ENCODE measurements around the gene TMCO5A. TPM values are rescaled to one million over a fixed set of nuclear protein-coding genes. Genes with fewer than 3 reads are reported as not detected.

The TMCO5A gene
- not detected for total RNA-seq

DNA sequence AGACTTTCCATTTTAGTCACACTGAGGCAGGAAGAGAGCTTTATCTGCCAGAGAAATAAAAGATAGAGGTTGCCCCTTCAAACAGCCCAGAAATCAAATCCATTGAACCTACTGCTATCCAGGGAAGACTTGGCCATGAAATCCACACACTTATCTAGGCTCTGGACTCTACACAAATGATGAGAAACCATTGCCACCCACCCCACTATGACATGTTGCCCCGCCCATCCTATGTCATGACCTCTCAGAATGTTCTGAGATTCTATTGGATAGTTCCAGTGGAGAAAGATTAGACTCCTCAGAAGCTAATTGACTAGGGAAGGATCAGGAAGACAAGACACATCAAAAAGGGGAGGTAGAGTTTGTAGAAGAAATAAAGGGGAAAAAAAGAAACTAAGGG is at the start of gene TMCO5A:
TMCO5A (plus strand) TSS at position 301 of the 400 bp plus-strand sequence. CDS start 1,684 bp downstream, outside the sequence.
- no peak for DNase-seq (ENCODE audit: low spot score)
- ATAC-seq = no peak
- intact Hi-C loops (cut with DNase I) = no loop called here

- ATAC-seq (no peak), DNase-seq (ENCODE audit: low spot score) (no peak)
- intact Hi-C loops (cut with DNase I) = no loop called here
These were observed 48.8 kb upstream of the TMCO5A start for GRCh38 chr15:37885651-37886050.

- intact Hi-C loops (cut with DNase I) = no loop called here
- ATAC-seq (no peak), DNase-seq (ENCODE audit: low spot score) (no peak)
These were observed 46.1 kb upstream of the TMCO5A start for GRCh38 chr15:37888356-37888755.

DNA sequence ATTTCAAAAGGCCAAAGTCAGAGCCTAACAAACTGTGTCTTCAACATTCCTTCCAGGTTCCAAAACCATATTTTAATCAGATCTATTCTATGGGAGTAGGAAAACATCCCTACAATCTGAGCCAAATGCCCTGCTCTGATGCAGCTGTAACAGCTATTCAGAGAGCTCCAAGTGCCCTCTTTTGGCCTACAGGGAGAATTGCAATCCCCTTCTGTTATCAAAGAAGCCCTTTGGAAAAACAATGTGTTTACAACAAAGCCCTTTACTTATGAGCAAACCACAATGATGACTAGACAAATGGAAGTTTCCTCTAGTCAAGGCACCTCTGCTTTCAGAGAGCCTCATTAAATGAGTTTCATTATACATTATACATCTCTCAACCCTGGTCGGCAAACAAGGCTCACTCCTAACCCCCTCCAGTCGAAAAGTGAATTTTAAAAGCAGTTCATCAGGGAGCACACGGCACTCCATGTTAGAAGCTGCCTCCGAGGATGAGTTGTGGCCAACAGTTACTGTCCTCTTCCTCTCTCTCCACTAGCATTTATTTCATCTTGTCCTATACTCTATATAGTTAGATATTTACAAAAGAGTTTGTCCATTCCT is 42.6 kb upstream of the TMCO5A start:
- DNase-seq (ENCODE audit: low spot score) = no peak
- ATAC-seq = peak; percentile 57
- intact Hi-C loops (cut with DNase I) = no loop called here

DNA sequence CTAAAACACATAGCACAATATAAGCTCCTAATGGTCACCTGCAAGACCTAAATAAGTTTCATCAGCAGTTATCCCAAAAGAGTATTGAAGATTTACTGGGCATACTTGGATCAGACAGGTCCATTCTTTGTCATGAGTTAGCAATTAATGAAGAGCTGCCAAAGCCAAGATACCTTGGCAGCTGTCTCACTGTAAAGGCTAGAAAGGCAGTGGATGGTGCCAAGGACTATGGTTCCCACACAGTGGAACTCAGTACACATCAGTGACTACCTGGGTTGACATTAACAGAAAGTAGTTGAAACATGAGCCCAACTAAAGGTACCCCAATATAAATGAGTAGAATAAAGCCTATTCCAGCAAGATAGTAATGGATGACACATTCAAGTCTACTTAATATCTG is 41.1 kb upstream of the TMCO5A start:
- no peak for ATAC-seq
- intact Hi-C loops (cut with DNase I) = no loop called here

GRCh38 chr15:37898362-37898761 is 36.1 kb upstream of the TMCO5A start:
- intact Hi-C loops (cut with DNase I) = no loop called here
- no peak for DNase-seq (ENCODE audit: low spot score)
- ATAC-seq = no peak

More for the DNA sequence above, 41.1 kb upstream of the TMCO5A start:
- DNase-seq (ENCODE audit: low spot score) = no peak

GRCh38 chr15:37900326-37901221 is 33.9 kb upstream of the TMCO5A start:
- DNase-seq (ENCODE audit: low spot score) (no peak), ATAC-seq (no peak)
- intact Hi-C loops (cut with DNase I) = no loop called here

DNA sequence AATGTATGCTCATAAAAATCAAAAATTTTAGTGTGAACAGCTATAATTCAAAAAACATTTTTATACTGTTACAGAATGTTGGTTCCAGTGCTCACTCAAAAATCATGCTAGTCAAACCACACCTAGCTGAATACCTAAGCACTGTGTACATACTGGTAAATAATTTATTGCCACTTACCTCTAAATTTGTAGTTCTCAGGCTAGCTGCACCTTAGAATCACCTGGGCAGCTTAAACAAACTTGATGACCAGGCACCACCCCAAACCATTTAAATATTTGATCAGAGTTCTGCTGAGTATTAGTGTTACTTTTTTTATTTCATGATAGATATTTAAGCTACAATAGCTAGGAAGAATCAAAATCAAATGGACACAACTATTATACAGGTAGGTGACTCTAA is 32.3 kb upstream of the TMCO5A start:
- DNase-seq (ENCODE audit: low spot score) = no peak
- intact Hi-C loops (cut with DNase I) = no loop called here
- no peak for ATAC-seq

GRCh38 chr15:37903919-37904625 is 30.4 kb upstream of the TMCO5A start:
- intact Hi-C loops (cut with DNase I) = no loop called here
- ATAC-seq = no peak
- no peak for DNase-seq (ENCODE audit: low spot score)

DNA sequence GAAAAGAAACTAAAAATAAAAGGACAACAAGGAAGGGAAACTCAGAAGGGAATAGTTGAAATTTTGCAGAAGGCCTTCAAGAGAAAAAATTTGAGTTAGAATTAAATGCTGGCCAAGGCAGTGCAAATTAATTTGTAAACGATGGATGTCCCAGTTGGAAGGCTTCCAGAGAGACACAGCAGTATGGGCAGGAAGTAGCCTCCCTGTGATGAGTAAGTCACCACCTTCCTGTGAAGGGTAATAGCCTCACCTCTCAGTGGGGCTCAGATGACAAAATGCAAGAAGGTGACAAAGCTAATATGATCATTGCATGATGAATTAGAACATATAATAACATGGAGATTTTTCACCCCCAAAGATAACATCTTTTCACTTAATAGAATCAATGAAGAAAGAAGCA is 27.3 kb upstream of the TMCO5A start:
- no peak for DNase-seq (ENCODE audit: low spot score)
- intact Hi-C loops (cut with DNase I) = no loop called here
- no peak for ATAC-seq

DNA sequence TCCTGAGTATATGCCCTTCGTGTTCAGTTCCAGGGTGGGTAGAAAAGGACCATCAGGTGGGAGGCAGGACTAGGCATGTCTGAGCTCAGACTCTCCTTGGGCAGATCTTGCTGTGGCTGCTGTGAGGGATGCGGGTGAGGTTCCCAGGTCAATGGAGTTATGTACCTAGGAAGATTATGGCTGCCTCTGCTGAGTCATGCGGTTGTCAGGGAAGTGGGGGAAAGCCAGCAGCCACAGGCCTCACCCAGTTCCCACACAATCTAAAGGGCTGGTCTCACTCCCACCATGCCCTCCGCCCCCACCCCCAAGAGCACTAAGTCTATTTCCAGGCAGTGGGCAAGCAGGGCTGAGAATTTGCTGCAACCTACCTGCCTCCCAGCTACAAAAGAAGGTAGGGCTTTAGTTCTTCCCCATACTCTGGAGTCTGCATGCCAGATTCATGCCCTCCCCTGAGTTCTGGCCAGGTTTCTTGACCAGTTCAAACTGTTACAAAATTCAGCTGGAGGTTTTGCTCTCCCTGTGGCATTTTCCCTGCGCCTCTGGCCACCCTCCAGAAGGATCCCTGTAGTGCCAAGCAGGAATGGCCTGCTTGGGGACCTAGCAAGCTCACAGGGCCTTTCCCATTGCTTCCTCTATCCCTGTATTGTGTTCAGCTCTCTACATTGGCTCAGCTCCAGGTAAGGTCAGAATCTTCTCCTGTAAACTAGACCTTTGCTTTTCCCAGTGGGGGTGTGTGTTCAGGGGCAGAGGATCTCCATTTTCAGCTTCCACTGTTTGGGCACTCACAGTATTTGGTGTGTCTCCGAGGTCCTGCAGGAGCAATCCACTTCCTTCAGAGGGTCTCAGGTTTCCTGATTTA is 12.7 kb upstream of the TMCO5A start:
- ATAC-seq = no peak
- DNase-seq (ENCODE audit: low spot score) = no peak
- intact Hi-C loops (cut with DNase I) = no loop called here

GRCh38 chr15:37926136-37926535 is 8.3 kb upstream of the TMCO5A start:
- DNase-seq (ENCODE audit: low spot score) (no peak), ATAC-seq (no peak)
- intact Hi-C loops (cut with DNase I) = no loop called here

GRCh38 chr15:37929238-37929637 is 5.2 kb upstream of the TMCO5A start:
- DNase-seq (ENCODE audit: low spot score) (no peak), ATAC-seq (no peak)
- intact Hi-C loops (cut with DNase I) = no loop called here

DNA sequence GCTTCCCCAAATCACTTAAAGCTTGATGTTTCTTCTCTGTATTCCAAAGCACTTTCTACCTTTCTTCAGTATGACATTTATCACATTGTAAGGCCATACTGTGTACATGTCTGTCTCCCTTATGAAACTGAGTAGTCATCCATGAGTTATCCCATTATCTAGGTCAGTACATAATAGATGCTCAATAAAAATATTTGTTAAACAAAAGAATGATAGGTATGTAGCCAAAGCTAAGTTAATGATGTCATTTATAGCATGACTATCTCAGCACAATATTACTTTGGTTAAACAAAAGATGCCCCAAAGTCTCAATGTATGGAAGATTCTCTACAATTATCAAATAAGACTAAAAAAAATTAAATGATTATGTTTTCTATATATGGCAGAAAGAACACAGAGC is 3.1 kb upstream of the TMCO5A start:
- no peak for DNase-seq (ENCODE audit: low spot score)
- ATAC-seq = no peak
- intact Hi-C loops (cut with DNase I) = no loop called here

DNA sequence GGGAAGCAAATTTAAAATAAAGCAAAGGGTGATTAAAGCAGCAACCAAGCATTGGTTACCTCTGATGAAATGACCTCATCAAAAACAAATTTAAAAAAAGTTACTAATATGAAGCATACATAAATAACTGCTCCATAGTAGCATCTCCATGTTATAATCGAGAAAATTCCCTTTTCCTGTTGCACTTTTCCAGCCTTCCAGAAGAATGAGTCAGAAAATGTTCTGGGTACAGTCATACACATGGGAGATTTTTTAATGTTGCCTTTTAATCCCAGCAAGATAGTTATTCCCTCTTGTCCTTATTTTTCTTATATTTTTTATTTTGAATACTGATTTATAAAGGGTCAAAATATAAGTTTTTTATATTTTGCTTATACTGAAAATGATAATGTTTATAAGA is 2.6 kb upstream of the TMCO5A start:
- DNase-seq (ENCODE audit: low spot score) (no peak), ATAC-seq (no peak)
- intact Hi-C loops (cut with DNase I) = no loop called here

GRCh38 chr15:37932549-37932948 is 1.9 kb upstream of the TMCO5A start:
- ATAC-seq (no peak), DNase-seq (ENCODE audit: low spot score) (no peak)
- intact Hi-C loops (cut with DNase I) = no loop called here

- intact Hi-C loops (cut with DNase I) = no loop called here
- ATAC-seq (no peak), DNase-seq (ENCODE audit: low spot score) (no peak)
These were observed 774 bp upstream of the TMCO5A start for GRCh38 chr15:37933666-37934065.

DNA sequence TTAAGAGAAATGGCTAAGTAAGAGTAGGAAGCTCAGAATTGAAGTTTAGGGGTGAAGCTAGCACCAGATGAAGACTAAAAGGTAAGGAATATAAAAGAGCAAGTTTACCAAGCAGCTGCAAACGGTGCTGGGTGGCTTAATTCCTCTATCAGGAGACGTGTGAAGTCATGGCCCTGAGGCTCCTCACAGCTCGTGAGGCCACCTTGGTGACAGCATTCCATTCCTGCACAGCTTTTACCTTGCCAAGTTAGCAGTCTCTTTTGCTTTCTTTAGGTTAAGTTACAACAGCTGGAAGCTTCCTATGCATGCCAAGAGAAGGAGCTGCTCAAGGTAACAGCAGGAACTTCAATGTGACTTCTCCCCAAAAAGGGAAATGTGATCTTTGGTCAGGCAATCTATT is 6.4 kb downstream of the TMCO5A start:
- no peak for DNase-seq (ENCODE audit: low spot score)
- intact Hi-C loops (cut with DNase I) = no loop called here
- ATAC-seq = no peak

- intact Hi-C loops (cut with DNase I) = no loop called here
- ATAC-seq (no peak), DNase-seq (ENCODE audit: low spot score) (no peak)
These were observed 7.3 kb downstream of the TMCO5A start for GRCh38 chr15:37941779-37942178.

Data from sciatic nerve (tissue), 2 donors.